OCI-LY7 (cell line): Measurements from ENCODE around the gene SUSD4. TPM values are rescaled to one million over a fixed set of nuclear protein-coding genes. Genes with fewer than 3 reads are reported as not detected.

ENCODE experiments used
- BruUV-seq: library from RNA; stranded (reverse); fragments of 400-500 nt; replicated peaks from 2 replicates; lab custom pipeline; 2021; lab: Mats Ljungman, UMichigan
- CTCF ChIA-PET: fragments of 300-600 bp; sonication (Branson Sonifier 250); formaldehyde crosslinking; loops from one replicate; lab custom pipeline; 2022; ENCODE audit warnings: antibody characterized with exemption; ENCODE audit not compliant: unreplicated experiment; lab: Charles Lee
- POLR2A ChIA-PET: fragments of 300-600 bp; sonication (Branson Sonifier 250); formaldehyde crosslinking; loops from one replicate; lab custom pipeline; 2022; ENCODE audit warnings: antibody characterized with exemption; lab: Charles Lee
- DNase-seq: peaks from one replicate; pipeline ENCODE4 v3.0.0-alpha.2; 2015; ENCODE audit warnings: low spot score
- H2AFZ ChIP-seq: fragments of 200-600 bp; sonication (generic), shearing (Covaris generic); 2 replicates; pipeline ENCODE4 v1.6.1; 2014; ENCODE audit warnings: mild to moderate bottlenecking, antibody characterized with exemption, low read length, moderate library complexity
- H3K27ac ChIP-seq: fragments of 200-600 bp; sonication (generic); 2 replicates; pipeline ENCODE4 v1.5.1; 2014; ENCODE audit warnings: mixed run types, low read depth, mild to moderate bottlenecking, moderate library complexity, low read length, inconsistent platforms; ENCODE audit not compliant: poor library complexity, severe bottlenecking
- H3K36me3 ChIP-seq: fragments of 200-600 bp; sonication (generic); 2 replicates; pipeline ENCODE4 v1.6.1; 2014; ENCODE audit warnings: mild to moderate bottlenecking, antibody characterized with exemption, low read length, moderate library complexity, mixed read lengths; ENCODE audit not compliant: insufficient read depth
- H3K4me1 ChIP-seq: fragments of 200-600 bp; sonication (generic); 2 replicates; pipeline ENCODE4 v1.5.1; 2014; ENCODE audit warnings: mild to moderate bottlenecking, low read length; ENCODE audit not compliant: insufficient read depth, poor library complexity, severe bottlenecking
- H3K4me2 ChIP-seq: fragments of 200-600 bp; sonication (generic); 2 replicates; pipeline ENCODE4 v1.6.1; 2014; ENCODE audit warnings: mild to moderate bottlenecking, low read length
- H3K4me3 ChIP-seq: fragments of 200-600 bp; sonication (generic); 2 replicates; pipeline ENCODE4 v1.5.1; 2014; ENCODE audit warnings: mild to moderate bottlenecking, low read depth, low read length; ENCODE audit not compliant: poor library complexity, severe bottlenecking
- H3K79me2 ChIP-seq: fragments of 200-600 bp; sonication (generic); 2 replicates; pipeline ENCODE4 v1.6.1; 2016; ENCODE audit warnings: low read depth, mild to moderate bottlenecking, low read length, moderate library complexity, mixed read lengths; ENCODE audit not compliant: insufficient read depth
- H3K9me2 ChIP-seq: fragments of 200-600 bp; sonication (generic); 2 replicates; pipeline ENCODE4 v1.6.1; 2016; ENCODE audit warnings: mild to moderate bottlenecking, low read length, mixed read lengths; ENCODE audit not compliant: insufficient read depth
- H3K9me3 ChIP-seq: fragments of 200-600 bp; sonication (generic); 2 replicates; pipeline ENCODE4 v1.6.1; 2014; ENCODE audit warnings: mild to moderate bottlenecking, mixed run types, low read length, mixed read lengths
- H4K20me1 ChIP-seq: fragments of 200-600 bp; sonication (generic); 2 replicates; pipeline ENCODE4 v1.6.1; 2014; ENCODE audit warnings: mild to moderate bottlenecking, antibody characterized with exemption, low read length, moderate library complexity, mixed read lengths; ENCODE audit not compliant: insufficient read depth
- EZH2phosphoT487 ChIP-seq: fragments of 200-600 bp; sonication (generic); IDR thresholded peaks from 2 replicates; pipeline ENCODE4 v1.6.1; 2018; ENCODE audit warnings: low read depth, borderline replicate concordance, mild to moderate bottlenecking, mixed run types, antibody characterized with exemption, low read length, moderate library complexity, mixed read lengths
- intact Hi-C: fragments of 100-400 bp; cut with micrococcal nuclease; formaldehyde crosslinking; loops from one replicate; pipeline ENCODE4 v1.10.0; 2022; ENCODE audit not compliant: unreplicated experiment
- total RNA-seq, 2 experiments: library from RNA; depleted of rRNA in 1 of 2; stranded (reverse); fragments of >200 nt in 1 of 2; shearing (Covaris generic) in 1 of 2; gene quantifications; 2 replicates each; pipeline ENCODE4 v1.2.3, GENCODE V29; 2014 to 2022
- TF ChIP-seq, protein P1 (sequence below): fragments of 200-600 bp; sonication (generic); conservative IDR thresholded peaks from 2 replicates; pipeline ENCODE4 v1.5.1; 2014; ENCODE audit warnings: mild to moderate bottlenecking, antibody characterized with exemption, low read length, moderate library complexity, mixed read lengths

Gene SUSD4
- total RNA-seq, 2 experiments from 2014 or later: 0.42 TPM; not detected in 1

DNA sequence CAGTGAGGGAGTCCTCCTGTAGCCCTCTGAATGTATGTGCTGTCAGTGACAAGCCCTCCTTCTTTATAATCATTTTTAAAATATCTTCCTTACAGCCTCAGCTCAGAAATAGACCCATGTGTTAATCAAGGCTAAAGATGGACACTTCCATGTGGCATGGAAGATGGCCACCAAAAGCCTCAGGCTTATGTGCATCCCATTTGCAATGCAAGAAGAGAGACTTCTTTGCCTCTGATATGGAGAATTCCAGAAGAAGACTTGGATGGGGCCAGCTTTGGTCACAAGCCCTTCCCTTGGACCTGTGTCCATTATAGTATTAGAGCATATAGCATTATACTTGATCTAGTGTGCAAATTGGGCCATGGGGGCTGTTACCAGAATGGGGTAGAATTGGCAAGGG lies 47.7 kb upstream of the SUSD4 start:
- Histone ChIP-seq H3K4me3 (no peak overlapping the region), H4K20me1 (no peaks in the 10 kb centered on the region), H3K36me3 (no peaks in the 10 kb centered on the region), H3K4me2 (no peak overlapping the region), H3K9me2 (no peaks in the 10 kb centered on the region), H3K4me1 (no peaks in the 10 kb centered on the region), H3K9me3 (no peaks in the 10 kb centered on the region), H3K27ac (no peak overlapping the region), H2AFZ (no peak overlapping the region), H3K79me2 (no peaks in the 10 kb centered on the region)
- ChIA-PET CTCF (no interaction called here), POLR2A (no interaction called here)
- intact Hi-C loops: no loop called here
- TF ChIP-seq, protein P1, sequence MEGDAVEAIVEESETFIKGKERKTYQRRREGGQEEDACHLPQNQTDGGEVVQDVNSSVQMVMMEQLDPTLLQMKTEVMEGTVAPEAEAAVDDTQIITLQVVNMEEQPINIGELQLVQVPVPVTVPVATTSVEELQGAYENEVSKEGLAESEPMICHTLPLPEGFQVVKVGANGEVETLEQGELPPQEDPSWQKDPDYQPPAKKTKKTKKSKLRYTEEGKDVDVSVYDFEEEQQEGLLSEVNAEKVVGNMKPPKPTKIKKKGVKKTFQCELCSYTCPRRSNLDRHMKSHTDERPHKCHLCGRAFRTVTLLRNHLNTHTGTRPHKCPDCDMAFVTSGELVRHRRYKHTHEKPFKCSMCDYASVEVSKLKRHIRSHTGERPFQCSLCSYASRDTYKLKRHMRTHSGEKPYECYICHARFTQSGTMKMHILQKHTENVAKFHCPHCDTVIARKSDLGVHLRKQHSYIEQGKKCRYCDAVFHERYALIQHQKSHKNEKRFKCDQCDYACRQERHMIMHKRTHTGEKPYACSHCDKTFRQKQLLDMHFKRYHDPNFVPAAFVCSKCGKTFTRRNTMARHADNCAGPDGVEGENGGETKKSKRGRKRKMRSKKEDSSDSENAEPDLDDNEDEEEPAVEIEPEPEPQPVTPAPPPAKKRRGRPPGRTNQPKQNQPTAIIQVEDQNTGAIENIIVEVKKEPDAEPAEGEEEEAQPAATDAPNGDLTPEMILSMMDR: no peak
- BruUV-seq: no TSS peak
- DNase-seq: no peak

DNA sequence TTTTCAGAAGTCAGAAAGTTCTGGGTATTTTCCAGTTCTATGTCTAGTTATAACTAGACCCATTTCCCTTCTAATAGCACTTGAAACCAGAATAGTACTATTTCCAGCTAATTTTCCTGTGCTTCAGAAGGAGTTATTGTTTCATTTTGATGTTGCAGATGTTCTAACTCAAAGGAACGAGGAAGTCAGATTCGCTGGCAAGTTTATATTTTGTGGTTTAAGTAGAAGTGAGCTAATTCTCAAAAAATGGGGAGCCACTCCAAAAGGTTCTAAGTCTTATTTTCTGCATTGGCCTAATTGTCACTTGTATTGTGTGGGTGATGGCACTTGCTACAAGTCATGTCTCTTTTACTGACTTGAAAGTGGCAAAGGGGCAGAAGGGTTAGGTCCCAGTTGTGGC lies 47.3 kb upstream of the SUSD4 start:
- CTCF ChIA-PET: no interaction called here
- TF ChIP-seq EZH2phosphoT487: no peak
- TF ChIP-seq, protein P1: no peak
- intact Hi-C loops: no loop called here
- DNase-seq: no peak
- no peaks in the 10 kb centered on the region for H3K9me3 ChIP-seq
- no peaks in the 10 kb centered on the region for H3K4me1 ChIP-seq
- POLR2A ChIA-PET: no interaction called here
- no peak overlapping the region for H3K4me2 ChIP-seq
- no peaks in the 10 kb centered on the region for H4K20me1 ChIP-seq
- no peak overlapping the region for H3K27ac ChIP-seq
- H3K4me3 ChIP-seq: no peak overlapping the region
- BruUV-seq: no TSS peak
- no peaks in the 10 kb centered on the region for H3K9me2 ChIP-seq
- H3K79me2 ChIP-seq: no peaks in the 10 kb centered on the region
- H3K36me3 ChIP-seq: no peaks in the 10 kb centered on the region
- no peak overlapping the region for H2AFZ ChIP-seq

DNA sequence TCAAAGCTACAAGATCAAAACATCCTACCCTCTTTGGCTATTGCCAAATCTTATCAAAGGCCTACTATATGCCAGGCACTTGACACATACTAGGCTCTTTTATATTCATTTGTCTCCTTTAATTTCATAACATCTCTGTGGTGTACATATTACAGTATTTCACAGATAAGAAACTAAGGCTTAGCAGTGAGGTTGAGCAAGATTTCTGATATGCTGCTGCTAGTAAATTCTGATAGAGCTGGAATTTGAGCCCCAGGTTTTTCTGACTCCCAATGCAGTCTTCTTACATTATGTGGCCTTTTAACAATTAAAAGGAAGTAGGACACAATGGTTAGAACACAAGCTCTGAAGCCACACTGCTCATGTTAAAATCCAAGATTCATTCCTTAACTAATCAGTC lies 46.1 kb upstream of the SUSD4 start:
- DNase-seq: no peak
- POLR2A ChIA-PET: no interaction called here
- H3K36me3 ChIP-seq: no peaks in the 10 kb centered on the region
- CTCF ChIA-PET: no interaction called here
- H2AFZ ChIP-seq: no peak overlapping the region
- H3K79me2 ChIP-seq: no peaks in the 10 kb centered on the region
- BruUV-seq: no TSS peak
- no peaks in the 10 kb centered on the region for H3K4me1 ChIP-seq
- no peak overlapping the region for H3K4me2 ChIP-seq
- no peaks in the 10 kb centered on the region for H3K9me2 ChIP-seq
- no peaks in the 10 kb centered on the region for H4K20me1 ChIP-seq
- TF ChIP-seq, protein P1: no peak
- no peak for TF ChIP-seq EZH2phosphoT487
- H3K4me3 ChIP-seq: no peak overlapping the region
- no peak overlapping the region for H3K27ac ChIP-seq
- intact Hi-C loops: no loop called here
- no peaks in the 10 kb centered on the region for H3K9me3 ChIP-seq
